MM.1S (cell line): ENCODE data around the gene ADCY2.

Experiments used
- CTCF ChIP-seq: fragments of 300-600 bp; sonication (generic); IDR thresholded peaks from 2 replicates; pipeline ENCODE4 v1.5.1; 2016; ENCODE audit warnings: antibody characterized with exemption, low read length, mixed read lengths
- EZH2 ChIP-seq: fragments of 300-600 bp; sonication (generic); optimal IDR thresholded peaks from 2 replicates; pipeline ENCODE3; 2017; ENCODE audit warnings: low read depth, mild to moderate bottlenecking, antibody characterized with exemption, low read length, mixed read lengths
- EZH2phosphoT487 ChIP-seq: fragments of 300-600 bp; sonication (generic); IDR thresholded peaks from 2 replicates; pipeline ENCODE4 v1.6.1; 2018; ENCODE audit warnings: antibody characterized with exemption, low read length

- no peak for TF ChIP-seq CTCF
- no peak for TF ChIP-seq EZH2
- TF ChIP-seq EZH2phosphoT487: no peak
Observed at GRCh38 chr5:7376871-7377270, 19.1 kb upstream of the ADCY2 start.
